SKM-1 (cell line): ENCODE data around the gene AATK.

Source experiments
- DNase-seq: peaks from one replicate; lab custom pipeline; 2025; ENCODE audit not compliant: unreplicated experiment; lab: John Stamatoyannopoulos, UW

The AATK gene

DNA sequence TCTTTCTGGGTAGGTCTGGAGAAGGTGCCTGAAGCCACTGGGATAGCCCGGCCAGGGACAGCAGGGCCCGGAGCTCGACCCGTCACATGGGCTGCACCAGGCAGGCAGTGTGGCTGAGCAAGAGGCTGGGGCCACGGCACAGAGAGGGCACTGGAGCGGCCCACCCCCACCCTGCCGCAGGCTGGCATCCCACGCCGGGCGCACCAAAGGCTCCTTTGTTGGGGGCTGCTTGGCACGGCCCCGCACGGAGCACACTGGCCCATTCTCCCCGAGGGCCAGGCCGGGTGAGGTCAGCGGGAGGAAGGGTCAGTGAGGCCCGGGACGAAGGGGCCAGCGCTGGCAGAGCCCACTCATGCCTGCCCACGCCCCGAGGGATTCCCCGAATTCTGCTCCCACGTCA, 37.2 kb downstream of the AATK start:
- DNase-seq = no peak

DNA sequence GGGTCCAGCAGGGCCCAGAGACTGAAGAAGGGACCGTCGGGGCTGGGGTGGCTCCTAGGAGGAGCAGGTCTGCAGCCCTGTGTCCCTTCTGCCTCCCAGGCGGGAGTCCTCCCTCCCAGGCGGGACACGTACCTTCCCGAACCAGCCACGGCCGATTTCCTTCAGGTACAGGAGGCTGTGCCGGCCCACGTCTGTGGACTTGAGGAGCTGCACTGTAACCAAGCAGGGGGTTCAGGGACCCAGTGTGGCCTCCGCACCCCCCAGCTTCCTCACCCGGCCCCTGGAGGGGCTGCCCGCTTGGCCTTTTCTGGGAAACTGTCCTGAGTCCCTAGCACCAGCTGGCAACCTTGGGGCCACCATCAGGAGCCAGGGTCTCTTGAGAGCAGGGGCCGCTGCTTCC, 37.7 kb downstream of the AATK start:
- DNase-seq = no peak

DNA sequence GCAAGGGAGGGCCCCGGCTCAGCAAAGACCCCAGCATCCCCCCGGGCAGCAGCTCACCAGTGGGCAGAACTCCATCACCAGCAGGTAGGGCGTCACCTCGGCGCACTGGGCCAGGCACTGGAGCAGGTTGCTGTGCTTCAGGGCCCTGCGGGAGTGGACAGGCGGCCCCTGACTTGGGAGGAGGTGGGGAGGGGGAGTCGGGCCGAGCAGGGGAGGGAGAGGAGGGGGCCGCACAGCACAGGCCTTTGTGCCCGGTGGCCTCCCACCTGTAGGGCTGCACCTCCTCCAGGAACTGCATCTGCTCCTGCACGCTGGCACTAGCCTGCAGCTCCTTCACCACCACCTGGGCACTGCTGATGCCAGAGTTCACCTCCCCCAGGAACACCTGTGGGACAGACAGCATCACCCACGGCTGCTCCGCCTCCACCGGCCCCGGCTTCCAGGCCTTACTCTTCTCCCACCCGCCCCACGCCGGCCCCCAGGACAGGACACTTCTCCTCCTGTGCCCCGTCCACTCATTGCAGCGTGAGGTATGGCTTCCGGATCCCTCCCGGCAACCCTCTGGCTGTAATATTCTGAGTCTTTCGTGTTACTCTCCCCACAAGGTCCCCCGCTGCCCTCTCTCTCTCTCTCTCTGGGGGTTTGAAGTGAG, 38.4 kb downstream of the AATK start:
- DNase-seq = no peak

DNA sequence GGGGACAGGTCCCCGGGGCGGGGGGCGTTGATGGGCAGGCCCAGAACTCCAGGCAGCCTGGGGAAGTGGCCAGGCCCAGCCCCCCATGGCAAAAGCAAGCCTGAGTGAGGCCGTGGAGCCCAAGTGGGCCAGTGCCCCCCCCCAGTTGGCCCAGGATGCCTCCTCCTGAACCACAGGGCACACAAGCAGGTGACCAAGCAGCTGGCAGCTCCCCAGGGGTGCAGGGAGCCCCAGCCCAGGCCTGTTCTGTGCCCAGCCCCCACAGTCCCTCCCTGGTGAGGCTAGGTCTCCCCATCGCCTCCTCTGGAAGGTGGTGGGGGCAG, 38.9 kb downstream of the AATK start:
- no peak for DNase-seq

DNA sequence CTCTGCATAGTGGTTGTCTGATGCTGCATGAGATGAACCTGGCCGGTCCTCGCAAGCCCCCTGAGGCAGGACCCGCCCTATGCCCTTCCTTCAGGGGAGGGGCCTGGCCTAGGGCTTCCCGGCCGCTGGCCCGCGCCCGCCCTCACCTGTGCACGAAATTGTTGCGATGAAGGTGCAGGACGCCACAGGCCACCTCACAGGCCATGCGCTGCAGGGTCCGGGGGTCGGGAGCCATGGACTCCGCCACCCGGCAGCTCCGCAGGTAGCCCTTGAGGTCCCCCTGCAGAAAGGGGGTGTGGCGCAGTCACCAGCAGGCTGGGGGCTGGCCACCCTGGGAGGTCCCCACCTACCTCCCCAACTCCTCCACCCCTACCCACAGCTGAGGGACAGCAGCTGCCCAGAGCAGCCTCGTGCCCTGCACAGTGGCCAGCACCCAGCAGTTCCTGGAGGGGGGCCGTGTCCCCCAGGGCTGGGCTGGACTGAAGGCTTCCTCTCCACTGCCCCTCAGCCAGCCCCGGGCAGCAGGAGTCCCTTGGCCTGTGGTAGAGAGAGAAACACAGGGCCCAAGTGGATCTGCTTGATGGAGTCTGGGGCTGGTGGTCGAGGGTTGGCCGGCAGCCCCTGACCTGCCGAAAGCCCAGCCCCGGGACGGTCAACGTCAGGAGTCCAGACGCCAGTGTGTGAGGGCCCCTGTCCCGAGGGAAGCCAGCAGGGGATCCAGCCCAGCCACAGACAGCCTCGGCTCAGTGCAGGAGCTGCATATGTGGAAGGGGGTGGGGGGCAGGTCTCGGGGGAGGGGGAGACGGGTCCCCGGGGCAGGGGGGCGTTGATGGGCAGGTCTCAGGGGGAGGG, 39.5 kb downstream of the AATK start:
- no peak for DNase-seq

DNA sequence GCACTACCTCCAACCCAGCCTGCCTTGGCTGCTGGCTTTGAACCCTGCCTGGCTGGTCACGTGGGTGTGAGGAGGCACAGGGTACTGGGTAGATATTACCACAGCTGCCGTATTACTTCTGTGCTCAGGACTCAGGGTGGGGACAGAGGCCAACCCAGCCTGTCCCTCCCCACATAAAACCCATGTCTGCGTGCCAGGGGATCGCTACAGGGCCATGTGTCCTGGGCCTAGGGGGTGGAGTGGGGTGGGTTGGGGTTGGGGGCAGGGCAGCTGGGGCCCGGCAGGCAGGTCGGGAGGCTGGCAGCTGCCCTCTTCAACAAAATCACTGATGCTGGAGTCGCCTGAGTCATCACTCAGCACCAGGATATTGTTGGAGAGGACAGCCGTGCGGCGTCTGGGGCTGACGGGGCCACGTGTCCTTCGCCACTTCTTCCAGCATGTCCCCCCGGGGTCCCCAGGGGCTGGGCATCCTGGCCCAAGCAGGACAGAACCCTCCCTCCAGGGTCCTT, 40.4 kb downstream of the AATK start:
- no peak for DNase-seq

DNA sequence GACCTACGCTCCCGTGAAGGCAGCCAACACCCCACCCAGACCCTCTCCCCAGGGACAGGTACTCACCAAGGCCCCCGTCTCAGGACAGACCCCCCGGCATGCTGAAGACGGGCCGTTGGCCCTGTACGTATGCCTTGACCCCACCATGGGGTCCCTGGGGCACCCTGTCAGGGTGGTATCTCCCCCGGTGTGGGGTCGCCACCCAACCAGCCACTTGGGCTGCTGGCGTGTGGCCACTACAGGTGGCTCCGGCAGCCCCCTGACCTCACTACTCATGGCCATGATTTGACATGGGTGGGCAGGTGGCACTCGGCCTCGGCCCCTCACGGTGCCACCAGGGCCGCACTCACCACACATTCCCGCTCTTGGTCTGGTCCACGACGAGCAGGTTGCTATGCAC, 41.6 kb downstream of the AATK start:
- no peak for DNase-seq

DNA sequence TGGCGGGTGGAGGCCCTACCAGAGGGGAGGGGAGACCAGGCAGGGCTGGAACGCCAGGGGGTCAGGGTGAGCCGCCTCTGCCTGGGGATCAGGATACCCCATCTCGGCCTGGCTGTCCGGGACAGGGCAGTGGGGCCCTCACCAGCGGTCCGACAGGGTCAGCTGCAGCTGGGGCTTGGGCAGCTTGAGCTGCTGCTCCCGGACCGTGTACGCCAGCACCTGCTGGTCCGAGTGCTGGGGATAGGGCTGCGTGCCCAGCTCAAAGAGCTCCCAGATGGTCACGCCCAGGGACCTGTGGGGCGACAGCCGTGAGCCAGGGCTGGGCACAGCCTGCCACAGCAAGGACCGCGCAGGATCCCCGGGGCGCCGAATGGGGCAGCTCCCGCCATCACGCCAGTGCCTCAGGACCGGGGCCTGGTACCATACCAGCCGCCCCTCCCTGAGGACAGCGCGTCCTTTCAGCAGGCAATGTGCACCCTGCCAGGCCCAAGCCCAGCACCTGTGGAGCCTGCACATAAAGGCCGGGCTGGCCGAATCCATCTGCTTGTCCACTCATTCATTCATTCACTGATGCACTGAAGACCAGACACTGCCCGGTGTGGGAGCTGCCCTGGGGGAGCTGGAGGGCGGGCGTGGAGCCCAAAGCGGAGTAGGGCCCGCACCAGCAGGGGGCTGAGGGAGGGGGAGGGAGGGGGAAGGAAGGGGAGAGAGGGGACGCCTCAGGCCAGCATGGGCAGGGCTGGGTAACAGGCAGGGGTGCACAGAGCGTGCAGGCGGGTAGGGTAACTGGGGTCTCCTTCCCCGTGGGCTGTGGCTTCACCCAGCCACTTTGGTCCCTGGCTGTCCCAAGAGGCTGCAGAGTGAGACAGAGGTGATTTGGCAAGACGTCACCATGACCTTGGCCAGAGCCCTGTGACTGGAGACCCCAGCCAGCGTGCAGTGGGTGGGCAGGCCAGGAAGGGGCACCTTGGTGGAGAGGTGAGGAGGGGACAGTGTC, 42.7 kb downstream of the AATK start:
- DNase-seq = no peak

DNA sequence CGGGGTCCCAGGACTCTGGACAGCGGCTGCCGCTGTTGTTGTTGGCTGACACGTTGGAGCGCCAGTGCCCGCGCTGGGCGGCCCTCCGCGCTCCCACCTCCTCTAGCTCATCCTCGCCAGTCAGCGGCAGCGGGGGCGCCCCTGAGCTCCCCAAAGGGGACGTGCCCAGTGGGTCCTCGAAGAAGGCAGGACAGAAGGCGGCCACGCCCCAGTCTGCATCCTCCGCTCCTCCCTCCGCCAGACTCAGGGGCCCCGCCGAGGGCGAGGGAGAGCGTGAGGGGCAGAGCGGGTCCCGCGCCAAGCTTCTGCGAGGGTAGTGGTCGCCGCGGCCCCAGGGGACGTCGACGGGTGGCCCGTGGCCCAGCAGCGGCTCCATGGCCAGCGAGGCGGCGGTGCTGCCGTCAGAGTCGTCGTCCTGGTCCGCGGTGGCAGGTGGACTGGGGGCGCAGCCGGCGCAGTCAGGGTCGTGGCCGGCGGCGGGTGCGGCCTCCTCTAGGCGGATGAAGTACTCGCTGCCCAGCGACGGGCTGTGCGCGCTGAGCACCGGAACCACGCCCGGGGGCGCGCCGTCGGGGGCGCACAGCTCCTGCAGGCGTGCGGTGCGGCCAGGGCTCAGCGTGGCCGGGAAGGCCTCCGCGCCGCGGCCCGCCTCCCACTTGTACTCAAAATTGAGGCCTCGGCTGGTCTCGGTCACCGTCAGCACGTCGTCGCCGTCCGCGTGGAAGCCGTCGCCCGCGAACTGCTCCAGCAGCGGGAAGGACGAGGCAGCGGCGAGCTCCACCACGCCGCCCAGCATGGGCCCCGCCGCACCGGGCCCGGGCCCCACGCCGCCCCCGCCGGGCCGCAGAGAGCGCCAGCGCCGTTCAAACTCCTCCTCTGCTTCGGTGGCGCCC, 43.9 kb downstream of the AATK start:
- no peak for DNase-seq

DNA sequence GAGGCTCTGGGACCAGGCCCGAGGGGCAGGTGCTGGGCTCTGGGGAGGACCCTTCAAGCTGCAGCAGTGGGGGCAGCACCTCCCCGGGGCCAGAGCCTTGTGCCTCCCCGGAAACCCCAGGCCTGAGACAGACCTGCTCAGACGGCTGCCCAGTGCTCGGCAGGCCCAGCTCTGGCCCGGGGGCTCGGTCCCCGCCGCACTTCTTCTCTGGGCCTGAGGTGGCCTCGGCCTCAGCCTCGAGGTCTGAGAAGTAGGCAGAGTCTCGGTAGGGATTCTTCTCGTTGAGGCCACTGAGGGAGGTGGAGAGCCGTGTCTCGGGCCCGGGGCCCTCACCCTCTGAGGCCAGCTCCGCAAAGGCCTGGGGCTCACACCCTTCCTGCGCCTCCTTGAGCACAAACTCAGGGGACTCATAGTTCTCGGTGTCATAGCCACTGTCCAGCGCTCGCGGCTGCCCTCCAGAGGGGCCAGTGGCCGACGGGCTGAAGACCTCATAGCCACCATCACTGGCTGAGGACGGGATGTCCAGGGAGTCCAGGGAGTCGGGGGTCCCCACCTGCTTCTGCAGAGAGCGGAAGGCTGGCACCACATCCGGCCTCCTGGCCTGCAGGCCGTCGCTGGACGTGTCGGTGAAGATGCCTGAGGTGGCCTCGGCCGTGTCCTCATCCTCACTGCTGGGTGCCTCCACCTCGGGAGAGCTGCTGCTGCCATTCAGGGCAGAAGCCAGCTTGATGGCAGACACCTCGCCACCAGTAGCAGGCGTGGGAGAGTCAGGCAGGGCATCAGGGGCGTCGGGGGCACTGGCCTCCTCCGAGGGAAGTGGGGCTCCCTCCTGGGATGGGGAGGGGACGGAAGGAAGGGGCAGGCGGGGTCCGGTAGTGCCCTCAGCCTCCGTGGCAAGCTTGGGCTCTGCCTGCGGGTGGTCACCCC, 45.1 kb downstream of the AATK start:
- no peak for DNase-seq

DNA sequence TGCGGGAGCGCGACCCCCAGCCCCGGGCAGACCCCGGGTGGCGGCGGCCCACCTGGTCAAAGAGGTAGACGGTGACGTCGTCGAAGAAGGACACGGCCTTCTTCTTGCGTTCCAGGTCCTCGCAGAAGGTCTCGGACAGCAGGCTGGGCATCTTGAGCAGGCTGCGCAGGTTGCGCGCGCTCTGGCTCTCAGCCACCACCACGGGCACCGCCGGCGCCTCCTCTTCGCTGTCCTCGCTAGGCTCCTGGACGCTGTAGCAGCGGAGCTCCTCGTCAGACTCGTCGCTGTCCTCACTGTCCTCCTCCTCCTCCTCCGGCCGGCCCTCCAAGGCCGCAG, 45.9 kb downstream of the AATK start:
- DNase-seq = no peak

DNA sequence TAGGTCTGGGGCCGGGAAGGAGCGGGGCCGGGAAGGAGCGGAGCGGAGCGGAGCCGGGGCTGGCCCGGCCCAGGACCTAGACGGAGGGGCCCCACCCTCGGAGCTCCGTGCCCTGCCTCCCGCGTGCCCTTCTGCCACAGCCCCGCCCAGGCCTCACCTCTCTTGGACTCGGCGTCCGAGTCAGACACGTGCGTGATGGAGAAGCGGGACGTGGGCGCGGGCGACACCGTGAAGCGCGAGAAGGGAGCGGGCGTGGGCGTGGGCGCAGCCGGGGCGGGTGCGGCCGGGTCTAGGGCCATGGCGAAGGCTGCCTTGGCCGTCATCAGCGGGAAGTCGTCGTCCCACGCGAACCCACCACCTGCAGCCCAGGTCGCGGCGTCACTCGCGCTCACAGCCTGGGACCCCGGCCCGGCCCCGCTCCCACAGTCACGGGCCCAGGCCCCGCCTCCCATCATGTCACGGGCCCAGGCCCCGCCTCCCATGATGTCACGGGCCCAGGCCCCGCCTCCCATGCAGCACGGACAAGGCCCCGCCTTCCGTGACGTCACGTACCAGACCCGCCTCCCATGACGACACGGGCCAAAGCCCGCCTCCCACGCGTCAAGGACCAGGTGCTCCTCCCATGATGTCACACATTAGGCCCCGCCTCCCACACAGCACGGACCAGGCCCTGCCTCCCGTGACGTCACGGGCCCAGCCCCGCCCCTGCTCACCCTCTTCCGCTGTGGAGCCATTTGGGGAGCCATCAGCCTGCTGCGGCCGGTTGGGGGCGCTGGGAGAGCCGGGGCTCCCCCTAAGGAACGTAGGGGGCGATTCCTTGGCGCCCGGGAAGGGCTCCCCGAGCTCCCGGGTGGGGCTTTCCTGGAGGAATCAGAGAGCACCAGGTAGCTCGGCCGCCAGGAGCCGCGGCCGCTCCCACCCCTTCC, 46.5 kb downstream of the AATK start:
- DNase-seq = no peak

DNA sequence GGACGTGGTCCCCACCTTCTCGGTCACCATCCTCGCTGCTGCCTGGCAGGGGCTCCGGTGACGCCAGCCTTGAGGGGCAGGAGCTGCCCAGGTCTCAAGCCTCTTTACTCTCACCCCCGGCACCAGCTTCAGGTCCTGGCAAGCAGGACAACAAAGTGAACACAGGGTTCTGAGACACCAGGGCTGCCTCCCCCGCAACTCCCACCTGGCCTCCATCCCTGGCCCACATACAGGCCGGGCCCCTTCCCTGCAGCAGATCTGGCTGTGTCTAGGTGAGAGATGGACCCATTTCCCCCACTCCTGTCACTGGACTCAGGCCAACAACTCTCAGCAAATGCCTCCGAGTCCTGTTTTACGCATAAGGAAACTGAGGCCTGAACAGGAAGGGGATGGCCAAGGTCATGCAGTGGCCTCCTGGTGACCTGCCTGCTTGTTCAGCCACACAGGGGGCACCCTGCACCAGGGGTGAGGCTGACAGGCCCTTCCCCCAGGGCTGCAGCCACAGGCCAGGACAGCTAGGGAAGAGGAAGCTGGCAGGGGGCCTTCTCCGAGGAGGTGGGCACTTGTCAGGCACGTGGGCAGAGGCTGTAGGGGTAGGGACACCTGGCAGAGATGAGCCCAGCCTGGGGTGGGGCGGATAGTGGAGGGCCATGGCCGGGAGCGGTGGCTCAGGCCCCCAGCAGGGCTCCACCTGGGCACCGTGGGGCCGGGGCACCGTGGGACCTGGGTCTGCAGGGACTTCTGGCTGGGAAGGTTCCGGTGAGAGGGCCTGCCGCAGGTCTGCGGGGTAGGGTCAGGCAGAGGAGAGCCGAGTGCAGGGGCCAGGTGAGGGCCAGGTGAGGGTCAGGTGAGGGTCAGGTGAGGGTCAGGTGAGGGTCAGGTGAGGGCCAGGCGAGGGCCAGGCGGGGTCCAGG, 47.5 kb downstream of the AATK start:
- no peak for DNase-seq

DNA sequence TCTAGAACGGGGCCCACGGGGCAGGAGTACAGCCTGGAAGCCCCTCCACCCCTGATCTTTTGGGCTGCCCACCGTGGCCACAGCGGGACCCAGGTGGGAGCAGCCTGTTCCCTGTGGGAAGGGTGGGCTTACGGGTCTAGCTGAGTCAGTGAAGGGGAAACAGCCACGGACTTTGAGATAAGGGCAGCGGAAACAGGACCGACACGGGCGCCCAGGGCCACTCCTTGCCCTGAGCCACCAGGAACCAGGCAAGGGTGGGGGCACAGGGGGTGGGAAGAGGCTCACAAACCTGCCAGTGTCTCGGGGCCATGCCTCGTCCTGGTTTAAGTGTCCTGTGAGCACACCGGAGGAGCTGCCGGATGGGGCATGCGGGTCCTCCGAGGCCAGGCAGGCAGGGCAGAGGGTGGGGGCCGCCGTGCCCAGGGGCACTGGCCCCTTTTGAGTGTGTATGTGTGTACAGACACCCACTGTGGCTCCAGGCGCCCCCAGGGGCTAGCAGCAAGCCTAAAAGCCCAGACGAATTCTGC, 48.3 kb downstream of the AATK start:
- no peak for DNase-seq

DNA sequence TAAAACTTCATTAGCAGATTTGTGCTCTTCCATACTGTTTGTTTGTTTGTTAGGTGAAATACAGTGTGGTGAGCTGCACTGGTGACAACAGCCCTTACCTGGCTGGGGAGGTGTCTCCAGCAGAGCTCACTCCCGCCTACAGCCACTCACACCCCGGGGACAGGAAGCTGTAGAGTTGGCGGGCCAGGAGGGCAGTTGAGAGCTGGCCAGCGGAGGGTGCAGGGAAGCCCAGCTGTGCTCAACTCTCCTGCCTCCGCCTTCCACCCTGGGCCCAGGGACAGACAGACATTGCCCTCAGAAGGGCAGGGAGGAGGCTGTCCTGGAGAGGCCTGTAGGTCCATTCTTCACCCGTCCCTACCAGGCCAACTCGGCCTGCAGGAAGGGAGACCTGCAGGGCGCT, 49.3 kb downstream of the AATK start:
- DNase-seq = no peak

DNA sequence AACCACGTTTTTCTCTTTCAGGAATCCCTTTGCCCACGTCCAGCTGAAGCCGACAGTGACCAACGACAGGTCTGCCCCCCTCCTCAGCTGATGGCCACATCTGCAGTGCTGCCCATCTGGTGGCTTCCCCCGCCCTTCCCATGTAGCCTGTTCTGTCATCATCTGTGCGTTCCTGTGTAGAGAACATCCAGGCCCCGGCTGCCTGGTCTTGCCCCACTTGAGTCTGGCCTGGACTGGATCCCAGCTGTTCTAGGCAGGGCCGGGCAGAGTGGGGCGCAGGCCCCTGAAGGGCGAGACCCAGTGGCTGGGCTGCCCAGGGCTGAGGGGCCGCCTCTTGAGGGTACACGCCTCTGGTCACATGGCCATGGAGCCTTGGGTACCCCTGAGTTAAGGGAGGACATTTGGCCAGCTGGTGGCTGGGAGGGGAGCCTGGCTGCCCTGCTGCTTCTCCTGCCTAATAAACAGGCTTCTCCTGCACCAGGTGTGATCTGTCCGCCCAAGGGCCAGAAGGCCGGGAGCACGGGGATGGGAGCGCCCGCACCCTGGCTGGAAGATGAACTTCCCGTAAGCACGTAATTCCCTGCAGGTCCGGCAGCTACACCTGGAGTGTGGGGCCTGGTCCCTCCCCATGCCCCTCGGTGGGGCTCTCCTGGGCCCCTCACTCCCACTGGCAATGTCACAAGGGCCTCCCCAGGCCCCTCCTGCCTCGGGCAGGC, 50.1 kb downstream of the AATK start:
- DNase-seq = no peak

DNA sequence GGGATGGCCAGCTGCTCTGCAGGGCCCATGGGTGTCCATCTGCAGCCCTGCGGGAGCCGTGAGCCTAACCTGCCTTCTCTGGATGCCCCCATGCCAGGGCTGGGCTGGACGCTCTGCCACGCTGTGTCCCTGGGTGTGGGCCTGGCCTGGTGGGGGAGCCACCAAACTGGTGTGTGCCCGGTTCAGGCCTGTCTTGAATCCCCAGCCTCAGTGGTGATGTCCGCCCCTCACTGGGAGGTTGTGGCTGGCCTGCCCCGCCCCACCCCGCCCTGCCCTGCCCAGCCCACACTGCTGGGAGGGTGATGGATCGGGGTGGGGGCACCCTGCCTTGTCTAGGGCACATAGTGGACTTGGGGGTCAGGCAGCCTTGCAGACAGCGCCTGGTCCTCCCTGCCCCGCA, 50.8 kb downstream of the AATK start:
- DNase-seq = no peak
